Limb (tissue), 2 donors: Measurements from ENCODE around the gene RPL18.
"Not testable (repeated sequence)": the region's sequence is repeated elsewhere in the genome, so short reads cannot be mapped to it uniquely, and the experiment has no call there.

Experiments
- DNase-seq, 2 donors: peaks; one replicate each; pipeline ENCODE4 v3.0.0-alpha.2; 2016; ENCODE audit errors: extremely low spot score in 2 of 2

Gene RPL18

GRCh38 chr19:48618916-48619691, at the start of gene RPL18, which contains the start of gene SPHK2:
Gene RPL18 (minus strand): TSS chr19:48619178. CDS start chr19:48619143, 35 bp downstream.
Gene SPHK2 (plus strand): TSS chr19:48619506. CDS start chr19:48620515, 1,009 bp downstream.
- DNase-seq = peak; percentile 99 to 100

- DNase-seq = no peak
These were observed 49.8 kb upstream of the RPL18 start for GRCh38 chr19:48668761-48669160.

GRCh38 chr19:48668332-48668731, 49.4 kb upstream of the RPL18 start:
- DNase-seq = no peak

GRCh38 chr19:48665786-48666185, 46.8 kb upstream of the RPL18 start:
- DNase-seq = no peak

GRCh38 chr19:48664476-48664875, 45.5 kb upstream of the RPL18 start:
- no peak for DNase-seq

- no peak for DNase-seq
These were observed 44.7 kb upstream of the RPL18 start for GRCh38 chr19:48663667-48664066.

GRCh38 chr19:48661711-48662090, 42.7 kb upstream of the RPL18 start:
- no peak for DNase-seq

- DNase-seq = peak; percentile 65 to 66
These were observed 42.1 kb upstream of the RPL18 start for GRCh38 chr19:48660852-48661710.

- no peak for DNase-seq
These were observed 40.8 kb upstream of the RPL18 start for GRCh38 chr19:48659768-48660167.

GRCh38 chr19:48658483-48658882, 39.5 kb upstream of the RPL18 start:
- DNase-seq = no peak

GRCh38 chr19:48657828-48658227, 38.9 kb upstream of the RPL18 start:
- not testable (repeated sequence) for DNase-seq

- no peak for DNase-seq
These were observed 38.0 kb upstream of the RPL18 start for GRCh38 chr19:48656840-48657474.

- peak; percentile 72 to 84 for DNase-seq
These were observed 35.5 kb upstream of the RPL18 start for GRCh38 chr19:48654299-48655059.

- no peak for DNase-seq
These were observed 32.7 kb upstream of the RPL18 start for GRCh38 chr19:48651683-48652048.

GRCh38 chr19:48650974-48651682, 32.1 kb upstream of the RPL18 start:
- DNase-seq = no peak

GRCh38 chr19:48648134-48648533, 29.2 kb upstream of the RPL18 start:
- no peak for DNase-seq

- peak in 1 of 2 donors; percentile 94 for DNase-seq
These were observed 27.8 kb upstream of the RPL18 start for GRCh38 chr19:48646722-48647216.

GRCh38 chr19:48646001-48646721, 27.2 kb upstream of the RPL18 start, which contains the start of gene CA11:
Gene CA11 (minus strand): TSS chr19:48646187. CDS start chr19:48645632, 555 bp downstream.
- DNase-seq = peak in 1 of 2 donors; percentile 97

GRCh38 chr19:48645620-48646000, 26.6 kb upstream of the RPL18 start:
- DNase-seq = no peak
